LNCAP (cell line): Measurements from ENCODE around the gene ITSN2.

Experiments used
- CTCF ChIP-seq: fragments of 450-650 bp; IDR thresholded peaks from 2 replicates; pipeline ENCODE4 v1.5.1; 2017; ENCODE audit warnings: mild to moderate bottlenecking

The ITSN2 gene

GRCh38 chr2:24221343-24222050, 138.8 kb downstream of the ITSN2 start:
- TF ChIP-seq CTCF = no peak

- no peak for TF ChIP-seq CTCF
These were observed 139.6 kb downstream of the ITSN2 start for GRCh38 chr2:24220554-24221291.

GRCh38 chr2:24214880-24215279, 145.5 kb downstream of the ITSN2 start:
- no peak for TF ChIP-seq CTCF

- no peak for TF ChIP-seq CTCF
These were observed 148.9 kb downstream of the ITSN2 start for GRCh38 chr2:24211408-24211807.

- TF ChIP-seq CTCF = no peak
These were observed 149.6 kb downstream of the ITSN2 start for GRCh38 chr2:24210723-24211122.

- no peak for TF ChIP-seq CTCF
These were observed 150.3 kb downstream of the ITSN2 start for GRCh38 chr2:24210106-24210455.

- TF ChIP-seq CTCF = no peak
These were observed 150.8 kb downstream of the ITSN2 start for GRCh38 chr2:24209389-24210105.
